Peyer's patch (tissue), 4 donors: ENCODE results near the gene GAB1. TPM values are rescaled to one million over a fixed set of nuclear protein-coding genes. Genes with fewer than 3 reads are reported as not detected.

Experiments
- DNase-seq, 3 donors: peaks; one replicate each; pipeline ENCODE4 v3.0.0-alpha.2; 2017 to 2019
- H3K27ac ChIP-seq, 4 donors: fragments of 200-600 bp; sonication (generic); one replicate each; pipeline ENCODE4 v1.5.1; 2016 to 2019
- H3K27me3 ChIP-seq, 2 donors: fragments of 200-600 bp; sonication (generic); one replicate each; pipeline ENCODE4 v1.5.1; 2019
- H3K36me3 ChIP-seq, 3 donors: fragments of 200-600 bp; sonication (generic); one replicate each; pipeline ENCODE4 v1.5.1; 2016 to 2019
- H3K4me1 ChIP-seq, 4 donors: fragments of 200-600 bp; sonication (generic); one replicate each; pipeline ENCODE4 v1.5.1; 2016 to 2019
- H3K4me3 ChIP-seq, 4 donors: fragments of 200-600 bp; sonication (generic); 1 replicate in 3 of 4; 2 replicates in 1 of 4; pipeline ENCODE4 v1.5.1; 2016 to 2019; ENCODE audit warnings: mild to moderate bottlenecking in 1 of 4
- H3K9me3 ChIP-seq, 4 donors: fragments of 200-600 bp; sonication (generic); one replicate each; pipeline ENCODE4 v1.5.1; 2016 to 2019; ENCODE audit warnings: mild to moderate bottlenecking in 1 of 4
- CTCF ChIP-seq, 6 experiments: fragments of 450-650 bp in 4 of 6; fragments of 200-600 bp in 2 of 6; sonication (generic) in 1 of 6; IDR thresholded peaks; one replicate each; pipeline ENCODE4 v1.5.1; 2017 to 2019; ENCODE audit warnings: antibody characterized with exemption in 6 of 6, mild to moderate bottlenecking in 3 of 6, moderate library complexity in 1 of 6
- POLR2A ChIP-seq, 2 donors: fragments of 450-650 bp; IDR thresholded peaks; one replicate each; pipeline ENCODE4 v1.5.1; 2017; ENCODE audit warnings: antibody characterized with exemption in 2 of 2, mild to moderate bottlenecking in 2 of 2, moderate library complexity in 2 of 2
- total RNA-seq, 4 donors: library from RNA; depleted of rRNA; stranded (reverse); fragments of >200 nt; gene quantifications; one replicate each; pipeline ENCODE4 v1.1.0, GENCODE V29; 2016

The GAB1 gene
- 10 to 100 TPM; 31.9 to 76.7 (median 40.5) TPM for total RNA-seq

DNA sequence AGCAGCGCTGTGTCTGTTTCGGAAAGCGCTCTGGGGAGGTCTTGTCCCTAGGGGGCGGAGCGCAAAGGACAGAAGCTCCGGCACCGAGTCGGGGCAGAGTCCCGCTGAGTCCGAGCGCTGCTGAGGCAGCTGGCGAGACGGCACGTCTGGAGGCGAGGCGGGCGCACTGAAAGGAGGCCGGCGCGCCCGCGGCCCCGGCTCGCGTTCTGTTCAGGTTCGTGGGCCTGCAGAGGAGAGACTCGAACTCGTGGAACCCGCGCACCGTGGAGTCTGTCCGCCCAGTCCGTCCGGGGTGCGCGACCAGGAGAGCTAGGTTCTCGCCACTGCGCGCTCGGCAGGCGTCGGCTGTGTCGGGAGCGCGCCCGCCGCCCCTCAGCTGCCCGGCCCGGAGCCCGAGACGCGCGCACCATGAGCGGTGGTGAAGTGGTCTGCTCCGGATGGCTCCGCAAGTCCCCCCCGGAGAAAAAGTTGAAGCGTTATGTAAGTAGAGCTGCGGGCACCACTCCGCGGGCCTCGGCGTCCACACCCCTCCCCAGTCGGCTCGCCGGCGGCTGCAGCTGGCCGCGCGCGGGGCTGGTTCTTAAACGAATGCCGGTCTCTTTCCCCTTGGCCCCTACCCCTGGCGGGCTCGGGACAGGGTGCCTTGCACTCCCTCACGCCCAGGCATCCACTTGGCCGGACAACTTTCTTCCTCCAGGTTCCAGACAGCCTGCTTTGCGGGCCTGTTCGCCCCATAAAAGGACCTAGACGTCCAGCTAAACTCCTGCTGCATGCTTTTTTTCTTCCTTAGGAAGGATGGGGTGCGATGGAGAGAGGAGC is at the start of gene GAB1:
TSS of gene GAB1 (plus strand) at position 96 of the 819 bp plus-strand sequence. CDS start at position 409, 313 bp downstream.
- TF ChIP-seq CTCF (IDR thresholded peaks at IDR 0.05) (peak in 5 of 6 experiments; percentile 4 to 40 (median 26)), POLR2A (IDR thresholded peaks at IDR 0.05) (peak; percentile 33 to 63)
- peak within 1 kb of the TSS; percentile 52 to 85 (median 76) for H3K4me3 ChIP-seq

DNA sequence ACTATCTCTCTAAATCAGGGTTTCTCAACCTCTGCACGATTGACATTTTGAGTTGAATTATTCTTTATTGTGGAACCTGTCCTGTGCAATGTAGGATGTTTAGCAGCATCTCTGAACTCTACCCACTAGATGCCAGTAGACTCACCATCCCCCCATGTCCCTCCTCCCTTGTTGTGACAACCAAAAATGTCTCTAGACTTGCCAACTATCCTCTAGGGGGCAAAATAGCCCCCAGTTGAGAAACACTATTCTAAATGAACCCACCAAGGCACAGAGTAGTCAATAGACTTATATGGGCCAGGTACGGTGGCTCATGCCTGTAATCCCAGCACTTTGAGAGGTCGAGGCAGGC is 49.1 kb upstream of the GAB1 start:
- no peaks in the 10 kb centered on the region for H3K9me3 ChIP-seq
- H3K36me3 ChIP-seq, result no peaks in the 10 kb centered on the region
- H3K4me3 ChIP-seq, result no peak overlapping the region
- H3K27me3 ChIP-seq, result no peaks in the 10 kb centered on the region
- TF ChIP-seq POLR2A (IDR thresholded peaks at IDR 0.05) (no peak), CTCF (IDR thresholded peaks at IDR 0.05) (no peak)
- H3K27ac ChIP-seq, result peak overlapping the region in 1 of 4 donors; percentile 59
- DNase-seq, result no peak
- H3K4me1 ChIP-seq, result no peaks in the 10 kb centered on the region

More for the DNA sequence above, at the start of gene GAB1:
- Histone ChIP-seq H3K36me3 (no peaks in the 10 kb centered on the region), H3K4me1 (peaks cover 0 to 6% (median 0%) of the 10 kb centered on the region in 4 donors), H3K27ac (peak within 1 kb of the TSS; percentile 84 to 98 (median 91)), H3K9me3 (no peaks in the 10 kb centered on the region), H3K27me3 (no peaks in the 10 kb centered on the region)
- DNase-seq, result peak; percentile 80 to 92 (median 86)

- no peak overlapping the region for H3K4me3 ChIP-seq
- H3K36me3 ChIP-seq, result no peaks in the 10 kb centered on the region
- H3K27me3 ChIP-seq, result no peaks in the 10 kb centered on the region
- no peak overlapping the region for H3K27ac ChIP-seq
- TF ChIP-seq POLR2A (IDR thresholded peaks at IDR 0.05), result no peak
- H3K9me3 ChIP-seq, result no peaks in the 10 kb centered on the region
- no peaks in the 10 kb centered on the region for H3K4me1 ChIP-seq
- DNase-seq, result no peak
Measured at GRCh38 chr4:143288171-143288570, 48.5 kb upstream of the GAB1 start.

DNA sequence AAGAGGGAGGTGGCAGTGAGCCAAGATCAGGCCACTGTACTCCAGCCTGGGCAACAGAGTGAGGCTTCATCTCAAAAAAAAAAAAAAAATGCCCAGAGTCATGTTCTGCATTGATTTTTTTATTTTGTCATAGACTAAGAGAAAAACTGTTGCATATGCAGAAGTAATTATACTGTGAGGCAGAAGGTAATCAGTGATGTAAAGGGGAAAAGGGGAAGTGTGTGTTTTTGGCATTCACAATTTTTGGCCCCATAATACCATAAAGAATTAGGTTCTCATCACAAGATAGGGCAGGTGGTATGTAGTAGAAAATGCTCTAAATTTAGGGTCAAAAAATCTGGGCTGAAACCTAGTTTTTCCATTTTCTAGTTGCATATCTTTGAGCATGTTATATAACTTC is 47.3 kb upstream of the GAB1 start:
- Histone ChIP-seq H3K36me3 (no peaks in the 10 kb centered on the region), H3K27me3 (no peaks in the 10 kb centered on the region), H3K4me3 (no peak overlapping the region), H3K9me3 (no peaks in the 10 kb centered on the region), H3K4me1 (no peaks in the 10 kb centered on the region), H3K27ac (no peak overlapping the region)
- DNase-seq, result no peak
- TF ChIP-seq CTCF (IDR thresholded peaks at IDR 0.05) (no peak), POLR2A (IDR thresholded peaks at IDR 0.05) (no peak)

DNA sequence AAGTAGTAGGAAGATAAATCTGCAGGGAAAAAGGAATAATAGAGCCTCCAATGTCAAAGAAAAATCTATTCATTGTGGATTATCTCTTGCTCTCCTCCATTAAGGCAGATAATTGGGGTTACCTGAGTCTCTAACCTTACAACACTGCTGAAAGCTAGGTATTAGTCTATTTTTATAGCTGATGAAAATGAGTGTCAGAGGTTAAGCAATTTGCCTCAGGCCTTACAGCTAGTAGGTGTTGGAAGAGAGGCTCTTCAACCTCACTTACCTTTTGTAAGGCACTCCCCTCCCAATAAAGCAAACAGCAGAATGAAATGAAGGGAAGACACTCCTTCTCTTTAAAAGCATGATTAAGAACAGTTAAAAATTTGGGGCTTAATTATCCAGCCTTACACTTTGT is 45.4 kb upstream of the GAB1 start:
- no peaks in the 10 kb centered on the region for H3K4me1 ChIP-seq
- TF ChIP-seq POLR2A (IDR thresholded peaks at IDR 0.05) (no peak), CTCF (IDR thresholded peaks at IDR 0.05) (no peak)
- DNase-seq, result no peak
- no peaks in the 10 kb centered on the region for H3K36me3 ChIP-seq
- no peaks in the 10 kb centered on the region for H3K9me3 ChIP-seq
- H3K27me3 ChIP-seq, result no peaks in the 10 kb centered on the region
- no peak overlapping the region for H3K27ac ChIP-seq
- H3K4me3 ChIP-seq, result no peak overlapping the region

DNA sequence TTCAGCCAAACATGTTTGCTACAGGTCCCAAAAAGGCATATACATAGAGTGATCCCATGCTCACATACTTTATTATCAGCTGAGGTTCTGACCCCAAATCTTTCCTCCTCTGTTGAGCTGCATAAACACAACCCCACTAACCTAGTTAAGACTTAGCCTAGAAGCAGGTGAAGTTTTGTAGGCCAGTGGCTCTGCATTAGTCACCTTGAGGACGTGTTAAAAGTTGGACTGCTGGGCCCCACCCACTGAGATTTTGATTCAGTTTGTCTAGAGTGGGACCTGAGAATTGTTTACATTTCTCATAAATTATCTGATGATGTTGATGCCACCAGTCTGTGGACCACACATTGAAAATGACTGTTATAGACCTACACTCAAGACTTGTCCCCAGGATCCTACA is 43.8 kb upstream of the GAB1 start:
- H3K4me3 ChIP-seq, result no peak overlapping the region

More for the DNA sequence above, 43.8 kb upstream of the GAB1 start:
- Histone ChIP-seq H3K27me3 (no peaks in the 10 kb centered on the region), H3K36me3 (no peaks in the 10 kb centered on the region), H3K9me3 (no peaks in the 10 kb centered on the region), H3K27ac (no peak overlapping the region), H3K4me1 (no peaks in the 10 kb centered on the region)
- no peak for DNase-seq
- TF ChIP-seq POLR2A (IDR thresholded peaks at IDR 0.05) (no peak), CTCF (IDR thresholded peaks at IDR 0.05) (no peak)
